H1 (cell line): Measurements from ENCODE around the gene RCBTB1. TPM values are rescaled to one million over a fixed set of nuclear protein-coding genes. Genes with fewer than 3 reads are reported as not detected.

Experiments
- ASH2L ChIP-seq: fragments of 200-600, 300-600 bp; sonication (generic); IDR thresholded peaks from one replicate; pipeline ENCODE4 v1.7.1; 2017; ENCODE audit warnings: low read length
- BACH1 ChIP-seq: IDR thresholded peaks from 2 replicates; pipeline ENCODE4 v1.6.1; 2012; ENCODE audit warnings: low read length, improper control_type of control experiment
- CBX8 ChIP-seq: fragments of 300-800, 300-1000 bp; sonication (generic); IDR thresholded peaks from 2 replicates; pipeline ENCODE4 v1.7.1; 2016; ENCODE audit warnings: low read depth, low read length, borderline replicate concordance
- CHD7 ChIP-seq: fragments of 300-600 bp; sonication (generic); IDR thresholded peaks from 2 replicates; pipeline ENCODE4 v1.7.1; 2012; ENCODE audit warnings: low read length, moderate library complexity, mild to moderate bottlenecking, inconsistent platforms; ENCODE audit not compliant: insufficient replicate concordance
- EGR1 ChIP-seq: IDR thresholded peaks from 2 replicates; pipeline ENCODE4 v1.6.1; 2011; ENCODE audit warnings: low read depth, low read length, borderline replicate concordance
- HDAC2 ChIP-seq, 2 experiments: fragments of 300-600 bp in 1 of 2; sonication (generic) in 1 of 2; IDR thresholded peaks; 2 replicates each; pipeline ENCODE4 v1.6.1; 2011 to 2012; ENCODE audit warnings: low read depth in 2 of 2, low read length in 2 of 2, mild to moderate bottlenecking in 2 of 2, moderate library complexity in 2 of 2, borderline replicate concordance in 1 of 2, inconsistent platforms in 1 of 2
- SRF ChIP-seq: IDR thresholded peaks from 2 replicates; pipeline ENCODE4 v1.6.1; 2011; ENCODE audit warnings: mild to moderate bottlenecking, low read depth, low read length, moderate library complexity
- polyA plus RNA-seq, 7 experiments: library from polyadenylated mRNA; depleted of rRNA in 3 of 7; stranded (reverse) in 5 of 7; unstranded in 2 of 7; fragments of >200 nt in 5 of 7; fragments of 200-250 nt in 2 of 7; gene quantifications; 1 replicate in 5 of 7; 2 replicates in 1 of 7; 4 replicates in 1 of 7; pipeline versions ENCODE4 v1.2.1 to v1.2.3, GENCODE V29; 2011 to 2013; ENCODE audit warnings: missing spikeins in 2 of 7, mixed read lengths in 2 of 7
- total RNA-seq: library from RNA; stranded (reverse); fragmentation: NEBNext Ultra II Directional; extraction: Animal tissue kit (Norgen Biotek cat#: 25700); gene quantifications from 2 replicates; pipeline ENCODE4 v1.2.1, GENCODE V29; 2021
- TF ChIP-seq, protein P1 (sequence below), 3 experiments: IDR thresholded peaks; 1 replicate in 2 of 3; 2 replicates in 1 of 3; pipeline versions ENCODE4 v1.5.1 to v1.6.1; 2011; ENCODE audit warnings: low read length in 3 of 3, mild to moderate bottlenecking in 3 of 3, inconsistent platforms in 2 of 3, low read depth in 1 of 3, moderate library complexity in 1 of 3; ENCODE audit not compliant: insufficient read depth in 1 of 3; ENCODE audit errors: control extremely low read depth in 1 of 3

RCBTB1 gene
- total and polyA plus RNA-seq, 2 of the 8 experiments (the other 6 are each of a cell fraction or from before 2014, with no cell fraction given): 13.7 to 29.8 TPM

DNA sequence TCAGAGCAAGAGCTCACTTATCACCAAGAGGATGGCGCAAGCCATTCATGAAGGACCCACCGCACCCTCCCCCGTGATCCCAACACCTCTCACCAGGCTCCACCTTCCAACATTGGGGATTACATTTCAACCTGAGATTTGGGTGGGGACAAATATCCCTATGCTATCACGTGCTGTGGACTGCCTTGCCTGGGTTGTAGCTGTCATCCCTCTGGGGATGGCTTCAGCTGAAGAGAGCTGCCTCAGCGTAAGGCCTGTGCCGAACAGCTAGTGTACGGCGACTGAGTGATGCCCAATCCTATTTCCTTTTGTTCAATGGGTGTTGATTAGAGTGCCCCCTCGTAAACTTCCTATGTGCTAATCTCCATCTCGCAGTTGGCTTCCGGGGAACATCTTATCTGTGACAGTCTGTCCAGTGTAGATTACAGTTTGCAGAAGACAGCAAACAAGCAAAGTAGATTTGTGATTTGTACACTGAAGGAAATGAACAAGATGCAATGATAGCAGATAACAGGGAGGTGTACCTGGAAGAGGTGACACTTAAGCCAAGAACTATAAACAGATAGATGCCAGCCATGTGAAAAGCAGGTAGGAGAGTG, 11.8 kb upstream of the RCBTB1 start (continued):
- TF ChIP-seq CHD7 (no peak), HDAC2 (IDR thresholded peaks at IDR 0.05; ENCODE audit: borderline replicate concordance in 1 of 2, low read depth in 2 of 2, low read length in 2 of 2) (no peak), ASH2L (no peak), BACH1 (no peak), EGR1 (no peak), CBX8 (no peak), SRF (no peak)
- TF ChIP-seq, protein P1, sequence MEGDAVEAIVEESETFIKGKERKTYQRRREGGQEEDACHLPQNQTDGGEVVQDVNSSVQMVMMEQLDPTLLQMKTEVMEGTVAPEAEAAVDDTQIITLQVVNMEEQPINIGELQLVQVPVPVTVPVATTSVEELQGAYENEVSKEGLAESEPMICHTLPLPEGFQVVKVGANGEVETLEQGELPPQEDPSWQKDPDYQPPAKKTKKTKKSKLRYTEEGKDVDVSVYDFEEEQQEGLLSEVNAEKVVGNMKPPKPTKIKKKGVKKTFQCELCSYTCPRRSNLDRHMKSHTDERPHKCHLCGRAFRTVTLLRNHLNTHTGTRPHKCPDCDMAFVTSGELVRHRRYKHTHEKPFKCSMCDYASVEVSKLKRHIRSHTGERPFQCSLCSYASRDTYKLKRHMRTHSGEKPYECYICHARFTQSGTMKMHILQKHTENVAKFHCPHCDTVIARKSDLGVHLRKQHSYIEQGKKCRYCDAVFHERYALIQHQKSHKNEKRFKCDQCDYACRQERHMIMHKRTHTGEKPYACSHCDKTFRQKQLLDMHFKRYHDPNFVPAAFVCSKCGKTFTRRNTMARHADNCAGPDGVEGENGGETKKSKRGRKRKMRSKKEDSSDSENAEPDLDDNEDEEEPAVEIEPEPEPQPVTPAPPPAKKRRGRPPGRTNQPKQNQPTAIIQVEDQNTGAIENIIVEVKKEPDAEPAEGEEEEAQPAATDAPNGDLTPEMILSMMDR (IDR thresholded peaks at IDR 0.05; ENCODE audit: control extremely low read depth in 1 of 3, insufficient read depth in 1 of 3, low read depth in 1 of 3, low read length in 3 of 3): no peak
